NCI-H128 (cell line): ENCODE results near the gene KLHL4.
"Not testable (repeated sequence)": the region's sequence is repeated elsewhere in the genome, so short reads cannot be mapped to it uniquely, and the experiment has no call there.

Source experiments
- DNase-seq: peaks from one replicate; lab custom pipeline; 2025; ENCODE audit not compliant: unreplicated experiment; lab: John Stamatoyannopoulos, UW

Gene KLHL4, protein sequence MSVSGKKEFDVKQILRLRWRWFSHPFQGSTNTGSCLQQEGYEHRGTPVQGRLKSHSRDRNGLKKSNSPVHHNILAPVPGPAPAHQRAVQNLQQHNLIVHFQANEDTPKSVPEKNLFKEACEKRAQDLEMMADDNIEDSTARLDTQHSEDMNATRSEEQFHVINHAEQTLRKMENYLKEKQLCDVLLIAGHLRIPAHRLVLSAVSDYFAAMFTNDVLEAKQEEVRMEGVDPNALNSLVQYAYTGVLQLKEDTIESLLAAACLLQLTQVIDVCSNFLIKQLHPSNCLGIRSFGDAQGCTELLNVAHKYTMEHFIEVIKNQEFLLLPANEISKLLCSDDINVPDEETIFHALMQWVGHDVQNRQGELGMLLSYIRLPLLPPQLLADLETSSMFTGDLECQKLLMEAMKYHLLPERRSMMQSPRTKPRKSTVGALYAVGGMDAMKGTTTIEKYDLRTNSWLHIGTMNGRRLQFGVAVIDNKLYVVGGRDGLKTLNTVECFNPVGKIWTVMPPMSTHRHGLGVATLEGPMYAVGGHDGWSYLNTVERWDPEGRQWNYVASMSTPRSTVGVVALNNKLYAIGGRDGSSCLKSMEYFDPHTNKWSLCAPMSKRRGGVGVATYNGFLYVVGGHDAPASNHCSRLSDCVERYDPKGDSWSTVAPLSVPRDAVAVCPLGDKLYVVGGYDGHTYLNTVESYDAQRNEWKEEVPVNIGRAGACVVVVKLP

GRCh38 chrX:87517571-87518141, at the start of gene KLHL4:
KLHL4 (plus strand) TSS chrX:87517802; CDS start chrX:87517894, 92 bp downstream.
- no peak for DNase-seq

DNA sequence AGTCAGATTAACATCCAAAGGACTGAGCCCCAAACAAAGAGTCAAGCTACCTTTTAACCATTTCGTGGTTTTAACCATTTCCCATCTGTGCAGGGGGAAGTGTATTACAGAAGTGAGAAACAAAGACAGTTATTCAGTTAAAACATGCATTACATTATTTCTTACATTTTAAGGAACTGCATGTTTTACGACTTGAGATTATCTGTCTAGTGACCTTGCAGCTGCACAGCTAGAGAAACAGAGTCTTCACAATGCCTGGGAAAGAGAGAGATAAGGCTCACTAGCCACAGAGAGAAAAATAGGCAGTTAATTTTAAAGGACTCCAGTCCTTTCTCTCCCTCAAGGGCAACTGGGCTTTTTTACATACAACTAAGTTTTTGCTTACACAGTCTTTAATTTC, 48.7 kb upstream of the KLHL4 start:
- no peak for DNase-seq

GRCh38 chrX:87475793-87476192, 41.8 kb upstream of the KLHL4 start:
- DNase-seq: no peak

GRCh38 chrX:87478703-87479102, 38.9 kb upstream of the KLHL4 start:
- not testable (repeated sequence) for DNase-seq

- DNase-seq: no peak
Observed at GRCh38 chrX:87489071-87489470, 28.5 kb upstream of the KLHL4 start.

- DNase-seq: no peak
Observed at GRCh38 chrX:87515836-87516235, 1.8 kb upstream of the KLHL4 start.

- no peak for DNase-seq
Observed at GRCh38 chrX:87516717-87517121, 883 bp upstream of the KLHL4 start.

DNA sequence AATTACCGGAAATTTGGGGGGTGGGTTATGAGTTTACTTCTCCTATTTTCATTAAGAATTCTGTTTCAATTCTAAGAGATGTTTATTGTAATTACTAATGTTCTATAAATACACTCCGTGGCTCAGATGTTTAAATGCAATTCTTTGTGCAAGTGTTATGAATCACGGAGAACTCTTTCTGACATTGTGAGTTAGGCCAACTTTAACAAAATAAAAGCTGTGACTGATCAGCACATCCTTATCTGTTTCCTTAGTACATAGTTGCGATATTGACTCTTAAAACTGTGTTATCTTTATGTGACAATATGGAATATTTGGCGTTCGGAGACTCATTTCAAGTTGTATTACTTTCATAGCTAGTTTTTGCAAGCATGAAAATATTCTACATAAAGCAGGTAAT, 902 bp downstream of the KLHL4 start:
- DNase-seq: no peak

GRCh38 chrX:87525771-87526229, 8.2 kb downstream of the KLHL4 start:
- no peak for DNase-seq

- no peak for DNase-seq
Observed at GRCh38 chrX:87526281-87526680, 8.7 kb downstream of the KLHL4 start.

DNA sequence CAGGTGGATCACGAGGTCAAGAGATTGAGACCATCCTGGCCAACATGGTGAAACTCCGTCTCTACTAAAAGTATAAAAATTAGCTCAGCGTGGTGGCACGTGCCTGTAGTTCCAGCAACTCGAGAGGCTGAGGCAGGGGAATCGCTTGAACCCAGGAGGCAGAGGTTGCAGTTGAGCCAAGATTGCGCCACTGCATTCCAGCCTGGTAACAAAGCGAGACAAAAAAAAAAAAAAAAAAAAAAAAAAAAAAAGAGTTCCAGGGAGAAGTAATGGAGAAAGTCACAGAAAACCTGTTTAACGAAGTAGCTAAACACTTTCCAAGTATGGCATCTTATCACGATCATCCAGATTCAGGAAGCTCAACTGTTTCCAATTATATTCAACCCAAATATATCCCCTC, 10.9 kb downstream of the KLHL4 start:
- DNase-seq: no peak

DNA sequence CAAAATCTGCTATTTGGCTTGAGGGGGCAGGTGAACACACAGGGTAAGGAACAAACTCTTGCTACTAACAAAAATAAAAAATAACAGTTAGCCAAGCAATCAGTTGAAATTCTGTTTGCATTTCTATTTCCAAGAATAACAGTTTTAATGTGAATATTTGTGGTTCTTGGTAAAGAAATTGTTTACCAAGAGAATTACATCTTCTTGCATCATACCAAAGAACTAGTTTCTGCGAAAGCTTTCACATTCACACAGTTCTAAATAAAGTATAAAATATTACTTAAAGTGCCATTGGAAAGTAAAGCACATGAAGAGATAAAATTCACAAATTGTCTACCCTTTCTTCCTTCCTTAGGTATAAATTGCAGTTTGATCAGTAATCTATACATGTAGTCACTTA, 54.4 kb downstream of the KLHL4 start:
- no peak for DNase-seq

GRCh38 chrX:87572901-87573300, 55.3 kb downstream of the KLHL4 start:
- no peak for DNase-seq

DNA sequence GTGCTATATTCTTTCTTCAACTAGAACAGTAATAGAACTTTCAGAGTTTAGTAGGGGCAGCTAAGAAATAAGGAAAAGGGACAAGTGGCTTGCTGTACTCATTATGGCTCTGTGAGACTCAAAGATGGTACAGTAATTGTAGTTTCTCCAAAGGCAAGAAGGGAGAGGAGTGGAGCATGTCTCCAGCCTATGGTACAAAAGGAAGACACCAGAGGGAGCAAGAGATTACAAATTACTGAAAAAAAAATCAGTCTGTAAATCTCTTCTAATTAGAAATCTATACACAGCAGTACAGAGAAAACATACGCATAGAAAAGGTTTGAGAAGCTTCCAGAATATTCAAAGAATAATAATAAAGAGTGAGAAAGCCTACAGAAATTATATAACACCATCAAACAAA, 61.4 kb downstream of the KLHL4 start:
- DNase-seq: no peak

- no peak for DNase-seq
Observed at GRCh38 chrX:87580862-87581261, 63.3 kb downstream of the KLHL4 start.

GRCh38 chrX:87582453-87582852, 64.9 kb downstream of the KLHL4 start:
- no peak for DNase-seq

DNA sequence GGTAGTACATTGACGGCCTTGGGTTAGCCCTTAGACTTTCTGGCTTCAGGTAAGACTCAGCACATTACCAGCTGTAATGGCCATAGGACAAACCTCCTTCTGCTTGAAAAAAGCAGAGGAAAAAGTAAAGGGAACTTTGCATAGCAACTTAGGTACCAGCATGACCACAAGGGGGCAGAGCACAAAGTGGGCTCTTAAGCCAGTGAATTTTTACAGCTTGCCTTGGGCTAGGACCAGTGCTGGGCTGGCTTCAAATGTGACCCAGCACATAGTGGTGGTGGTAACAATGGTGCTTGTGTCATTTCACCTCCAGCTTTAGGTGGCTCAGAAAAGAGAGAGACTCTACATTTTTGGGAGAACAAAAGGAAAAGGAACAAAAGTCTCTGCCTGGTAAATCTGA, 66.1 kb downstream of the KLHL4 start:
- no peak for DNase-seq

GRCh38 chrX:87616371-87616770, 98.8 kb downstream of the KLHL4 start:
- DNase-seq: no peak

DNA sequence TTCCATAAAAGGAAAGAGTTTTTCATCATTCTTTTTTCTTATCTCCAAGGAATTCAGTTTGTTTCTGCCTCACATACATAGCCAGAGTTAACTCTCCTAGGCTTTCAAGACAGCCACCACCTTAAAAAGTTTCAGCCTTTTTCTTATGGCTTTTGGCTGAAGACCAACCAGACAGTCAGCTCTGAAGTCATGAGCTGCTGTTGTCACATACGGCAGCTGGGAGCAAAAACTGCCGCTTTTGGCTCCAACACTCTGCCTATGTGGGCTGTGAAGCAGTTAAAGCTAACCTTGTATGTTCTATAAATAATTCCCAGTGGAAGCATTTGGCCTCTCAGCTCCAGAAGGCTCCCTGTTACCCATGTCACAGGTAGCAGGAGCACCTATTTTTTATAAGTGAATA, 104.1 kb downstream of the KLHL4 start:
- no peak for DNase-seq

- no peak for DNase-seq
Observed at GRCh38 chrX:87626996-87627395, 109.4 kb downstream of the KLHL4 start.

DNA sequence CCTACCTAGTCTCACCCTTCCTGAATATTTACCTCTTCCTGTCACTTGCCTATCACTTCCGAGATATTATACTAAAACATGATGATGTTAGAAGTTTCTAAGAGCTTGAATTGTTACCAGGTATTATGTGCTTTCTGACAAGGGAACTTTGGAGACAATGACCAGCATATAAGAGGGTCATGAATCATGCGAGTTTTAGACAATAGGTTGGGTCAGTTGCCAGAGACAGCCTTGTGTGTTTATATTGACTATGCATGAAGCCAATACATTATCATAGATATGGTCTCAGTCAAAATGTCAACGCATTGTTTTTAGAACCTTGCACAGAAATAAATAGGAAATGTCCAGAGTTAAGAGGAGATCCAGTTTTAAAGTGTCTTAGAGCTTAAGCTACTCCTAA, 116.8 kb downstream of the KLHL4 start:
- no peak for DNase-seq

DNA sequence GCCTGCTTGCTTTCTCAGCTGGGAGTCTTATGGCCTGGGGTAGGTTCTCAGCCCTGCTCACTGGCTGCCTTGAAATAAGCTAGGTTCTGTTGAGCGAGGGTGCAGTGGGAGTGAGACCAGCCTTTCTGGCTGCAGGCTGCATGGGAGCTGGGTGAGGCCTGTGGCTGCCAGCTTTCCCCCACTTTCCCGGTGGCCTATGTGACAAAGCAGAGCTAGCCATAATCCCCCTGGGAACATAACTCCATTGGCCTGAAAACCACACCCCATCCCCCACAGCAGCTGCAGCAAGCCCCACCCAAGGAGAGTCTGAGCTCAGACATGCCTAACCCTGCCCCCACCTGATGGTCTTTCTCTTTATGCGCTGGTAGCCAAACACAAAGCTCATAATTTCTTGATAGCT, 118.9 kb downstream of the KLHL4 start:
- DNase-seq: no peak
